Gastrocnemius medialis (tissue), 4 donors: ENCODE data around the gene ILDR1. TPM values are rescaled to one million over a fixed set of nuclear protein-coding genes. Genes with fewer than 3 reads are reported as not detected.

ENCODE experiments used
- ATAC-seq, 2 donors: fragments of 150-250 bp; one replicate each; pipeline ENCODE4 v1.9.1; 2016
- DNase-seq, 2 donors: peaks; one replicate each; pipeline ENCODE4 v3.0.0-alpha.2; 2019
- H3K27ac ChIP-seq, 4 donors: fragments of 200-600 bp; sonication (generic); 1 replicate in 1 of 4; 2 replicates in 3 of 4; pipeline ENCODE4 v1.5.1; 2016 to 2018; ENCODE audit warnings: mild to moderate bottlenecking in 2 of 4, moderate library complexity in 1 of 4
- H3K27me3 ChIP-seq, 3 donors: fragments of 200-600 bp; sonication (generic) in 2 of 3; 1 replicate in 1 of 3; 2 replicates in 2 of 3; pipeline versions ENCODE4 v1.5.1 to v1.6.0; 2016 to 2019; ENCODE audit warnings: mild to moderate bottlenecking in 1 of 3, moderate library complexity in 1 of 3
- H3K36me3 ChIP-seq, 2 donors: fragments of 200-600 bp; sonication (generic) in 1 of 2; one replicate each; pipeline ENCODE4 v1.5.1; 2017 to 2018
- H3K4me1 ChIP-seq, 2 donors: fragments of 200-600 bp; sonication (generic) in 1 of 2; one replicate each; pipeline ENCODE4 v1.5.1; 2016 to 2017; ENCODE audit warnings: mild to moderate bottlenecking in 2 of 2
- H3K4me3 ChIP-seq, 4 donors: fragments of 200-600 bp; sonication (generic) in 3 of 4; 1 replicate in 1 of 4; 2 replicates in 3 of 4; pipeline ENCODE4 v1.5.1; 2016 to 2019; ENCODE audit warnings: mild to moderate bottlenecking in 2 of 4
- H3K9me3 ChIP-seq, 3 donors: fragments of 200-600 bp; sonication (generic) in 2 of 3; 1 replicate in 1 of 3; 2 replicates in 2 of 3; pipeline ENCODE4 v1.5.1; 2016 to 2019
- CTCF ChIP-seq, 5 experiments: fragments of 450-650 bp in 3 of 5; fragments of 200-600 bp in 2 of 5; sonication (generic) in 2 of 5; IDR thresholded peaks in 4 of 5; conservative IDR thresholded peaks in 1 of 5; 1 replicate in 4 of 5; 2 replicates in 1 of 5; pipeline ENCODE4 v1.5.1; 2016 to 2019; ENCODE audit warnings: antibody characterized with exemption in 5 of 5, mild to moderate bottlenecking in 3 of 5, moderate library complexity in 3 of 5
- POLR2A ChIP-seq, 2 donors: fragments of 450-650 bp; IDR thresholded peaks; one replicate each; pipeline ENCODE4 v1.6.1; 2017; ENCODE audit warnings: antibody characterized with exemption in 2 of 2, mild to moderate bottlenecking in 2 of 2, moderate library complexity in 2 of 2
- in situ Hi-C, 4 donors: fragments of 200-750 bp; cut with MboI; loops; one replicate each; pipeline versions ENCODE4 v1.15.0 to v1.8.0; 2017; ENCODE audit warnings: low sequenced_read_pairs in 4 of 4
- intact Hi-C: fragments of 100-400 bp; cut with DNase I; formaldehyde crosslinking; loops from one replicate; pipeline ENCODE4 v1.15.1; 2023; ENCODE audit warnings: low total_unique reads
- total RNA-seq, 4 donors: library from RNA; depleted of rRNA; stranded (reverse); fragments of >200 nt; gene quantifications; one replicate each; pipeline versions ENCODE4 v1.1.0 to v1.2.3, GENCODE V29; 2016

ILDR1 gene
- total RNA-seq, 4 donors from 2014 or later: not detected

GRCh38 chr3:122023335-122023910 is 1.4 kb upstream of the ILDR1 start:
- Histone ChIP-seq H3K4me1 (no peaks in the 10 kb centered on the region), H3K4me3 (no peak overlapping the region), H3K27me3 (peaks cover 11 to 19% (median 14%) of the 10 kb centered on the region in 3 donors), H3K9me3 (no peaks in the 10 kb centered on the region), H3K36me3 (no peaks in the 10 kb centered on the region), H3K27ac (no peak overlapping the region)
- intact Hi-C loops (no loop called here), in situ Hi-C loops (no loop called here)
- no peak for TF ChIP-seq POLR2A (IDR thresholded peaks at IDR 0.05)
- no peak for TF ChIP-seq CTCF (IDR thresholded peaks at IDR 0.05 in 4 of 5, conservative IDR thresholded peaks at IDR 0.05 in 1 of 5)
- ATAC-seq (no peak), DNase-seq (no peak)

- H3K9me3 ChIP-seq: no peaks in the 10 kb centered on the region
- intact Hi-C loops: no loop called here
- H3K27ac ChIP-seq: no peak overlapping the region
- H3K4me3 ChIP-seq: no peak overlapping the region
- no peaks in the 10 kb centered on the region for H3K36me3 ChIP-seq
- no peaks in the 10 kb centered on the region for H3K4me1 ChIP-seq
- ATAC-seq: no peak
- TF ChIP-seq CTCF (IDR thresholded peaks at IDR 0.05 in 4 of 5, conservative IDR thresholded peaks at IDR 0.05 in 1 of 5): no peak
- no peak for TF ChIP-seq POLR2A (IDR thresholded peaks at IDR 0.05)
- DNase-seq: no peak
- in situ Hi-C loops: no loop called here
- H3K27me3 ChIP-seq: peaks cover 11 to 19% (median 14%) of the 10 kb centered on the region in 3 donors
Measured at GRCh38 chr3:122021037-122021436, 1.0 kb downstream of the ILDR1 start.

- DNase-seq (no peak), ATAC-seq (no peak)
- Histone ChIP-seq H3K4me1 (no peaks in the 10 kb centered on the region), H3K9me3 (no peaks in the 10 kb centered on the region), H3K27me3 (peaks cover 11 to 19% (median 14%) of the 10 kb centered on the region in 3 donors), H3K4me3 (no peak overlapping the region), H3K27ac (no peak overlapping the region), H3K36me3 (no peaks in the 10 kb centered on the region)
- TF ChIP-seq POLR2A (IDR thresholded peaks at IDR 0.05): no peak
- no peak for TF ChIP-seq CTCF (IDR thresholded peaks at IDR 0.05 in 4 of 5, conservative IDR thresholded peaks at IDR 0.05 in 1 of 5)
- in situ Hi-C loops: no loop called here
- intact Hi-C loops: no loop called here
Measured at GRCh38 chr3:122019493-122019892, 2.6 kb downstream of the ILDR1 start.

- Histone ChIP-seq H3K9me3 (no peaks in the 10 kb centered on the region), H3K36me3 (no peaks in the 10 kb centered on the region), H3K4me3 (no peak overlapping the region), H3K27ac (no peak overlapping the region), H3K4me1 (no peaks in the 10 kb centered on the region), H3K27me3 (no peaks in the 10 kb centered on the region)
- intact Hi-C loops: no loop called here
- ATAC-seq (no peak), DNase-seq (no peak)
- TF ChIP-seq POLR2A (IDR thresholded peaks at IDR 0.05): no peak
- no peak for TF ChIP-seq CTCF (IDR thresholded peaks at IDR 0.05 in 4 of 5, conservative IDR thresholded peaks at IDR 0.05 in 1 of 5)
- in situ Hi-C loops: no loop called here
Measured at GRCh38 chr3:122014741-122015140, 7.3 kb downstream of the ILDR1 start.

- ATAC-seq: no peak
- no peaks in the 10 kb centered on the region for H3K36me3 ChIP-seq
- in situ Hi-C loops: no loop called here
- intact Hi-C loops: no loop called here
- DNase-seq: no peak
- H3K27ac ChIP-seq: no peak overlapping the region
- no peaks in the 10 kb centered on the region for H3K9me3 ChIP-seq
- TF ChIP-seq CTCF (IDR thresholded peaks at IDR 0.05 in 4 of 5, conservative IDR thresholded peaks at IDR 0.05 in 1 of 5) (no peak), POLR2A (IDR thresholded peaks at IDR 0.05) (no peak)
- H3K4me3 ChIP-seq: no peak overlapping the region
- no peaks in the 10 kb centered on the region for H3K4me1 ChIP-seq
- H3K27me3 ChIP-seq: no peaks in the 10 kb centered on the region
Measured at GRCh38 chr3:122013448-122013925, 8.6 kb downstream of the ILDR1 start.
